DND-41 (cell line): Measurements from ENCODE around the gene SAMD10.

Experiments used
- EZH2 ChIP-seq: IDR thresholded peaks from 3 replicates; pipeline ENCODE4 v1.6.1; 2012; ENCODE audit warnings: borderline replicate concordance, low read depth, mild to moderate bottlenecking, moderate library complexity, low read length, inconsistent platforms; ENCODE audit not compliant: severe bottlenecking
- TF ChIP-seq, protein P1 (sequence below): IDR thresholded peaks from 2 replicates; pipeline ENCODE4 v1.5.1; 2012; ENCODE audit warnings: borderline replicate concordance, low read length, moderate library complexity, mild to moderate bottlenecking; ENCODE audit not compliant: poor library complexity, severe bottlenecking; ENCODE audit errors: extremely low read depth

DNA sequence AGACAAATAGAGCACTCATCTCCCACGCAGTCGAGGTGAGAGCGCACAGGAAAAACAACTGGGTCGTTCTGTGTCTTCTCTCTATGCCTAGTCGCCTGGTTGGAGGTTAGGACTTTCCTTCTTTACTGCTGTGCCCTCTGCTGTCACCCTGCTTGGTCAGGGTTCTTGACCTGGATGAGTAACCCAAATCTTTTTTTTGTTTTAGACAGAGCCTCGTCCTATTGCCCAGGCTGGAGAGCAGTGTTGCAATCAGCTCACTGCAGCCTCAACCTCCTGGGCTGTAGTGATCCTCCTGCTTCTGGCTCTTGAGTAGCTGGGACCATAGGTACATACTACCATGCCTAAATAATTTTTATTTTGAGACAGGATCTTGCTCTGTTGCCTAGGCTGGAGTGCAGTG lies 26.0 kb upstream of the SAMD10 start:
- TF ChIP-seq, protein P1, sequence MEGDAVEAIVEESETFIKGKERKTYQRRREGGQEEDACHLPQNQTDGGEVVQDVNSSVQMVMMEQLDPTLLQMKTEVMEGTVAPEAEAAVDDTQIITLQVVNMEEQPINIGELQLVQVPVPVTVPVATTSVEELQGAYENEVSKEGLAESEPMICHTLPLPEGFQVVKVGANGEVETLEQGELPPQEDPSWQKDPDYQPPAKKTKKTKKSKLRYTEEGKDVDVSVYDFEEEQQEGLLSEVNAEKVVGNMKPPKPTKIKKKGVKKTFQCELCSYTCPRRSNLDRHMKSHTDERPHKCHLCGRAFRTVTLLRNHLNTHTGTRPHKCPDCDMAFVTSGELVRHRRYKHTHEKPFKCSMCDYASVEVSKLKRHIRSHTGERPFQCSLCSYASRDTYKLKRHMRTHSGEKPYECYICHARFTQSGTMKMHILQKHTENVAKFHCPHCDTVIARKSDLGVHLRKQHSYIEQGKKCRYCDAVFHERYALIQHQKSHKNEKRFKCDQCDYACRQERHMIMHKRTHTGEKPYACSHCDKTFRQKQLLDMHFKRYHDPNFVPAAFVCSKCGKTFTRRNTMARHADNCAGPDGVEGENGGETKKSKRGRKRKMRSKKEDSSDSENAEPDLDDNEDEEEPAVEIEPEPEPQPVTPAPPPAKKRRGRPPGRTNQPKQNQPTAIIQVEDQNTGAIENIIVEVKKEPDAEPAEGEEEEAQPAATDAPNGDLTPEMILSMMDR, result no peak
- no peak for TF ChIP-seq EZH2
